GM13976 (cell line): ENCODE data around the gene LRRC52.
"Not testable (repeated sequence)": the region's sequence is repeated elsewhere in the genome, so short reads cannot be mapped to it uniquely, and the experiment has no call there.

ENCODE experiments used
- DNase-seq: peaks from one replicate; pipeline ENCODE4 v3.0.0; 2012; ENCODE audit warnings: low spot score
- CTCF ChIP-seq: IDR thresholded peaks from 2 replicates; pipeline ENCODE4 v1.5.1; 2012; ENCODE audit warnings: borderline replicate concordance, mild to moderate bottlenecking; ENCODE audit not compliant: insufficient read depth; ENCODE audit errors: extremely low read depth, missing control alignments, control extremely low read depth
- in situ Hi-C: fragments of 300-500 bp; cut with MboI; formaldehyde crosslinking; loops from one replicate; pipeline ENCODE4 v1.12.0; 2022; ENCODE audit warnings: low sequenced_read_pairs, mixed read lengths, inconsistent platforms; ENCODE audit not compliant: unreplicated experiment

Gene LRRC52

GRCh38 chr1:165575468-165576099 lies 31.8 kb downstream of the LRRC52 start:
- in situ Hi-C loops = no loop called here
- DNase-seq = no peak
- no peak for TF ChIP-seq CTCF

- no peak for DNase-seq
- in situ Hi-C loops = no loop called here
- no peak for TF ChIP-seq CTCF
Measured at GRCh38 chr1:165576536-165576935, 32.7 kb downstream of the LRRC52 start.

- TF ChIP-seq CTCF = no peak
- in situ Hi-C loops = no loop called here
- no peak for DNase-seq
Measured at GRCh38 chr1:165577707-165578106, 33.9 kb downstream of the LRRC52 start.

GRCh38 chr1:165580931-165581871 lies 37.4 kb downstream of the LRRC52 start:
- TF ChIP-seq CTCF = no peak
- in situ Hi-C loops = no loop called here
- DNase-seq = no peak

GRCh38 chr1:165581926-165582325 lies 38.1 kb downstream of the LRRC52 start:
- TF ChIP-seq CTCF = no peak
- no peak for DNase-seq
- in situ Hi-C loops = no loop called here

- no peak for DNase-seq
- TF ChIP-seq CTCF = no peak
- in situ Hi-C loops = no loop called here
Measured at GRCh38 chr1:165586398-165586797, 42.6 kb downstream of the LRRC52 start.

GRCh38 chr1:165591391-165591790 lies 47.6 kb downstream of the LRRC52 start:
- in situ Hi-C loops, DNase-seq: not testable (repeated sequence)
